Lung (tissue), 12 donors: ENCODE data around the gene AP3D1. TPM values are rescaled to one million over a fixed set of nuclear protein-coding genes. Genes with fewer than 3 reads are reported as not detected.

ENCODE experiments used
- ATAC-seq: fragments of 200-7000 bp; cut with Tn5 transposase; one replicate; pipeline ENCODE4 v1.9.1; 2020; ENCODE audit warnings: moderate number of reproducible peaks; ENCODE audit not compliant: insufficient read depth, low FRiP score
- DNase-seq, 3 donors: peaks; one replicate each; pipeline ENCODE4 v3.0.0-alpha.2; 2013 to 2017
- H3K27ac ChIP-seq, 2 donors: one replicate each; pipeline ENCODE4 v1.5.1; 2013; ENCODE audit warnings: mild to moderate bottlenecking in 2 of 2, moderate library complexity in 2 of 2, control low read depth in 1 of 2, inconsistent platforms in 1 of 2, low read depth in 1 of 2, low read length in 1 of 2
- H3K27me3 ChIP-seq, 3 donors: one replicate each; pipeline ENCODE4 v1.5.1; 2013; ENCODE audit warnings: low read length in 2 of 3; ENCODE audit not compliant: control insufficient read depth in 3 of 3, insufficient read depth in 3 of 3
- H3K36me3 ChIP-seq, 4 donors: one replicate each; pipeline ENCODE4 v1.5.1; 2013; ENCODE audit warnings: low read length in 4 of 4, mild to moderate bottlenecking in 1 of 4, moderate library complexity in 1 of 4; ENCODE audit not compliant: control insufficient read depth in 4 of 4, insufficient read depth in 4 of 4
- H3K4me1 ChIP-seq, 5 donors: one replicate each; pipeline ENCODE4 v1.5.1; 2013; ENCODE audit warnings: low read length in 5 of 5, mild to moderate bottlenecking in 2 of 5, moderate library complexity in 1 of 5; ENCODE audit not compliant: control insufficient read depth in 5 of 5, insufficient read depth in 5 of 5
- H3K4me3 ChIP-seq: one replicate; pipeline ENCODE4 v1.5.1; 2013; ENCODE audit warnings: mild to moderate bottlenecking, control low read depth, moderate library complexity
- H3K9ac ChIP-seq, 2 donors: one replicate each; pipeline ENCODE4 v1.5.1; 2013; ENCODE audit warnings: low read length in 2 of 2, control low read depth in 1 of 2; ENCODE audit not compliant: insufficient read depth in 1 of 2
- H3K9me3 ChIP-seq, 4 donors: one replicate each; pipeline ENCODE4 v1.5.1; 2013; ENCODE audit warnings: low read length in 3 of 4, mild to moderate bottlenecking in 1 of 4, moderate library complexity in 1 of 4; ENCODE audit not compliant: control insufficient read depth in 4 of 4, insufficient read depth in 3 of 4
- CTCF ChIP-seq: IDR thresholded peaks from 2 replicates; pipeline ENCODE4 v1.5.1; 2012; ENCODE audit warnings: mild to moderate bottlenecking; ENCODE audit errors: control extremely low read depth, extremely low read depth
- WGBS, 2 donors: extraction: QIAGEN DNeasy Blood & Tissue Kit; methylation state at CpG; one replicate each; pipeline ENCODE4 v1.1.7; 2013; 5-methylcytosine and 5-hydroxymethylcytosine counted together
- polyA plus RNA-seq, 2 donors: library from polyadenylated mRNA; stranded (reverse); fragments of 200-250 nt; gene quantifications; one replicate each; pipeline ENCODE4 v1.2.1, GENCODE V29; 2013
- total RNA-seq, 2 donors: library from RNA; depleted of rRNA in 1 of 2; stranded (reverse); fragments of >200 nt in 1 of 2; gene quantifications; one replicate each; pipeline ENCODE4 v1.2.1, GENCODE V29; 2014 to 2021
- donor health status: control.
- donor health status: control.
- donor health status: Bipolar disorder and iron deficiency.
- donor health status: healthy.
- donor health status: DM: yes; HTN: yes; CAD: no.

AP3D1 gene
- total and polyA plus RNA-seq, 4 donors: 55.3 to 144 (median 85.4) TPM

- no peaks in the 10 kb centered on the region for H3K27me3 ChIP-seq
- no peak for TF ChIP-seq CTCF
- DNase-seq (no peak), ATAC-seq (no peak)
- 84 to 89% methylated on average over 16 of the region's 16 CpGs for WGBS, 2 donors
- H3K4me3 ChIP-seq: no peak overlapping the region
- H3K27ac ChIP-seq: no peak overlapping the region
- H3K36me3 ChIP-seq: peaks cover 2 to 41% (median 6%) of the 10 kb centered on the region in 4 donors
- no peak overlapping the region for H3K9ac ChIP-seq
- no peaks in the 10 kb centered on the region for H3K9me3 ChIP-seq
- H3K4me1 ChIP-seq: peaks cover 0 to 21% (median 5%) of the 10 kb centered on the region in 5 donors
These were observed 52.3 kb downstream of the AP3D1 start for GRCh38 chr19:2099054-2099501.

GRCh38 chr19:2097886-2098327 lies 53.5 kb downstream of the AP3D1 start:
- Histone ChIP-seq H3K4me1 (peaks cover 0 to 21% (median 5%) of the 10 kb centered on the region in 5 donors), H3K9ac (no peak overlapping the region), H3K27ac (no peak overlapping the region), H3K4me3 (no peak overlapping the region), H3K9me3 (no peaks in the 10 kb centered on the region), H3K36me3 (peaks cover 2 to 34% (median 7%) of the 10 kb centered on the region in 4 donors), H3K27me3 (no peaks in the 10 kb centered on the region)
- DNase-seq (no peak), ATAC-seq (no peak)
- WGBS, 2 donors: 82 to 85% methylated on average over 23 of the region's 23 CpGs
- TF ChIP-seq CTCF: no peak

- Histone ChIP-seq H3K27ac (peak overlapping the region; percentile 69 to 85), H3K27me3 (no peaks in the 10 kb centered on the region), H3K9ac (no peak overlapping the region), H3K9me3 (no peaks in the 10 kb centered on the region), H3K4me3 (no peak overlapping the region), H3K36me3 (peaks cover 2 to 31% (median 8%) of the 10 kb centered on the region in 4 donors), H3K4me1 (peaks cover 0 to 21% (median 5%) of the 10 kb centered on the region in 5 donors)
- DNase-seq (peak in 1 of 3 donors; percentile 26), ATAC-seq (no peak)
- TF ChIP-seq CTCF: no peak
- 21 to 28% methylated on average over 29 to 30 of the region's 30 CpGs for WGBS, 2 donors
These were observed 54.0 kb downstream of the AP3D1 start for GRCh38 chr19:2097203-2097885.
